Peyer's patch (tissue), 4 donors: ENCODE measurements around the gene BBLN.

Experiments
- POLR2A ChIP-seq, 2 donors: fragments of 450-650 bp; IDR thresholded peaks; one replicate each; pipeline ENCODE4 v1.5.1; 2017; ENCODE audit warnings: antibody characterized with exemption in 2 of 2, mild to moderate bottlenecking in 2 of 2, moderate library complexity in 2 of 2
- TF ChIP-seq, protein P1 (sequence below), 6 experiments: fragments of 450-650 bp in 4 of 6; fragments of 200-600 bp in 2 of 6; sonication (generic) in 1 of 6; IDR thresholded peaks; one replicate each; pipeline ENCODE4 v1.5.1; 2017 to 2019; ENCODE audit warnings: antibody characterized with exemption in 6 of 6, mild to moderate bottlenecking in 3 of 6, moderate library complexity in 1 of 6

DNA sequence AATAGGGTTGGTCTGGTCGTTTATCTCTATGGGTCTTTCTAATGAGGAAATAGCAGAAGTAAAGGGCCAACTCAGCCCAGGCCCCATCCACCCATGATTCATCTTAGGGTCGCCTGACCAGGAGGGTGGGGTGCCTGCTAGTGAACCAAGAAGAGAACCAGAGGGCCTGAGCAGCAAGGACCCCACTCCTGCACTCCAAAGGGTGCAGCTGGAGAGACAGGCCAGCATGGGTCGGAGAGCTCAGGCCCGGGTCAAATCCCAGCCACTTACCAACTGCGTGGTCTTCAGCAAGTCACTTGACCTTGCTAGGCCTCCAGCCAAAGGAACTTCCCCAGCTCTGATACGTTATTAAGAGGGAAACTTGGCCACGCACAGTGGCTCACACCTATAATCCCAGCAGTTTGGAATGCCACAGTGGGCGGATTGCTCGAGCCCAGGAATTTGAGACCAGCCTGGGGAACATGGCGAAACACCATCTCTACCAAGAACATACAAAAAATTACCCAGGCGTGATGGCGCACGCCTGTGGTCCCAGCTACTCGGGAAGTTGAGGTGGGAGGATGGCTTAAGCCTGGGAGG is 4.3 kb downstream of the BBLN start:
- TF ChIP-seq POLR2A (IDR thresholded peaks at IDR 0.05) = no peak
- TF ChIP-seq, protein P1, sequence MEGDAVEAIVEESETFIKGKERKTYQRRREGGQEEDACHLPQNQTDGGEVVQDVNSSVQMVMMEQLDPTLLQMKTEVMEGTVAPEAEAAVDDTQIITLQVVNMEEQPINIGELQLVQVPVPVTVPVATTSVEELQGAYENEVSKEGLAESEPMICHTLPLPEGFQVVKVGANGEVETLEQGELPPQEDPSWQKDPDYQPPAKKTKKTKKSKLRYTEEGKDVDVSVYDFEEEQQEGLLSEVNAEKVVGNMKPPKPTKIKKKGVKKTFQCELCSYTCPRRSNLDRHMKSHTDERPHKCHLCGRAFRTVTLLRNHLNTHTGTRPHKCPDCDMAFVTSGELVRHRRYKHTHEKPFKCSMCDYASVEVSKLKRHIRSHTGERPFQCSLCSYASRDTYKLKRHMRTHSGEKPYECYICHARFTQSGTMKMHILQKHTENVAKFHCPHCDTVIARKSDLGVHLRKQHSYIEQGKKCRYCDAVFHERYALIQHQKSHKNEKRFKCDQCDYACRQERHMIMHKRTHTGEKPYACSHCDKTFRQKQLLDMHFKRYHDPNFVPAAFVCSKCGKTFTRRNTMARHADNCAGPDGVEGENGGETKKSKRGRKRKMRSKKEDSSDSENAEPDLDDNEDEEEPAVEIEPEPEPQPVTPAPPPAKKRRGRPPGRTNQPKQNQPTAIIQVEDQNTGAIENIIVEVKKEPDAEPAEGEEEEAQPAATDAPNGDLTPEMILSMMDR (IDR thresholded peaks at IDR 0.05) = no peak
